Astrocyte of the spinal cord (primary cell): ENCODE measurements around the gene IL11RA.

ENCODE experiments used
- DNase-seq: peaks from one replicate; pipeline ENCODE4 v3.0.0; 2011; ENCODE audit warnings: low read depth, low spot score
- H3K4me3 ChIP-seq: 2 replicates; pipeline ENCODE4 v1.5.1; 2011; ENCODE audit warnings: low read depth, mild to moderate bottlenecking, low read length, moderate library complexity
- in situ Hi-C: cut with HindIII; loops from 2 replicates; pipeline ENCODE4 v1.10.0; 2017; ENCODE audit warnings: low sequenced_read_pairs
- TF ChIP-seq, protein P1 (sequence below): IDR thresholded peaks from 2 replicates; pipeline ENCODE4 v1.5.1; 2012; ENCODE audit warnings: low read depth, mild to moderate bottlenecking, low read length, inconsistent platforms

IL11RA gene

DNA sequence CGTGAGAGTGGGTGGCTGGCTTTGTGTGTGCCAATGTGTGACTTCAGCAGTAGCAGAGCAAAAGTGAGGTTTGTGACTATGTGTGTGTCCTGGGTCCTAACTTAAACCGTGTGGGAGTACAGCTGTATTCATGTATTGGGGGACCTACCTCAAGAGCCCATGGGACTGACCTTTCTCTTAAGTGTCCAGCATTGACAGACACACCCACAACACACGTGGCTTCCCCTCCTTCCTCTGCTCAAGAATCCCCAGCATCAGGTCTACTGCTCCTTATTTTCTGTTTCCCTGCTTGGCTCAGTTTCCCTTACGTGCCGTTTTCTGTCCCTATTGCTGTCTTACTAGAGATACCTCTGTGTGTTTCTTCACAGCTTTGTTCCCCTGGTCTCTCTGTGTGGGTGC, 616 bp downstream of the IL11RA start:
- in situ Hi-C loops: no loop called here
- H3K4me3 ChIP-seq: peak overlapping the region; percentile 35
- no peak for DNase-seq
- TF ChIP-seq, protein P1, sequence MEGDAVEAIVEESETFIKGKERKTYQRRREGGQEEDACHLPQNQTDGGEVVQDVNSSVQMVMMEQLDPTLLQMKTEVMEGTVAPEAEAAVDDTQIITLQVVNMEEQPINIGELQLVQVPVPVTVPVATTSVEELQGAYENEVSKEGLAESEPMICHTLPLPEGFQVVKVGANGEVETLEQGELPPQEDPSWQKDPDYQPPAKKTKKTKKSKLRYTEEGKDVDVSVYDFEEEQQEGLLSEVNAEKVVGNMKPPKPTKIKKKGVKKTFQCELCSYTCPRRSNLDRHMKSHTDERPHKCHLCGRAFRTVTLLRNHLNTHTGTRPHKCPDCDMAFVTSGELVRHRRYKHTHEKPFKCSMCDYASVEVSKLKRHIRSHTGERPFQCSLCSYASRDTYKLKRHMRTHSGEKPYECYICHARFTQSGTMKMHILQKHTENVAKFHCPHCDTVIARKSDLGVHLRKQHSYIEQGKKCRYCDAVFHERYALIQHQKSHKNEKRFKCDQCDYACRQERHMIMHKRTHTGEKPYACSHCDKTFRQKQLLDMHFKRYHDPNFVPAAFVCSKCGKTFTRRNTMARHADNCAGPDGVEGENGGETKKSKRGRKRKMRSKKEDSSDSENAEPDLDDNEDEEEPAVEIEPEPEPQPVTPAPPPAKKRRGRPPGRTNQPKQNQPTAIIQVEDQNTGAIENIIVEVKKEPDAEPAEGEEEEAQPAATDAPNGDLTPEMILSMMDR: no peak

DNA sequence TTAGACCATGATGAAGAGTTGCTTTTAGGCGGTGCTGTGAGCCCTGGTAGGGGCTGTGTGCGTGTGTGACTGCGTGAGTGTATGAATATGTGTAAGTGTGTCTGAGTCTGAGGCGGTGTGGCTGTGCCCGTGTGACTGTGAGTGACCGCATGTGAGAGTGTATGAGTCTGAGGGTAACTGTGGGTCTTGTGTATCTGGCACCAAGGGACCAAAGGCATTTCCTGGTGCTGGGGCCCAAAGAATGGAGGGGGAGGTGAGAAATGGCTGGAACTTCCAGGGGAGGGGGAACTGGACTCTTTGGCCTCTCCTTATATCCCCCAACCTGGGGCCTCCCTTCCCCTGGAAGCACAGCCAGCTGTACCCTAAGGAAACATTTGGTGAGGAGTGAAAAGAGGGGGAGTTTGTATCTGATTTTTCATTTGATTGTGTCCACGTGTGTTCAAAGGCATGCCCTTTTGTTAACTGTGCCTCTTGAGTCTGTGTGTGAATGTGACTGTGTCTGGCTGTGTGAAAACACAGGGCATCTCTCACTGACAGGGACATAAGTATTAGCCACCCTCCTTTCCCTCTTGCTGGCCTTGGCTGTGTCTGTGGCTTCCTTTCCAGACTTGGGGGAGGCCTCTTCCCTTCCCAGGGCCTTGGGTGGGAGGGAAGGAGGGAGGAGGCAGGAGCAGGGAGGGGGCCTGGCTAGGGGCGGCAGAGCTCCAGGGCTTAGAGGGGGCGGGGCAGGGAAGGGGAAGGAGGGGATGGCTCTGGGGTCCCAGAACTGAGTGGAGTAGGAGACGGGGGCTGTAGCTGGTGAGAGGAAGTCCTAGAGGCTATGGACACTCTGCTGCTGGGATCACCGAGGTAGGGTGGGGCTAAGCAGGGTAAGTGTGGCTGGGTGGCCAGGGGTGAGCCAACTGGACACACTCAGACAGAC, 1.4 kb downstream of the IL11RA start:
- H3K4me3 ChIP-seq: no peak overlapping the region
- no peak for DNase-seq
- TF ChIP-seq, protein P1: no peak

DNA sequence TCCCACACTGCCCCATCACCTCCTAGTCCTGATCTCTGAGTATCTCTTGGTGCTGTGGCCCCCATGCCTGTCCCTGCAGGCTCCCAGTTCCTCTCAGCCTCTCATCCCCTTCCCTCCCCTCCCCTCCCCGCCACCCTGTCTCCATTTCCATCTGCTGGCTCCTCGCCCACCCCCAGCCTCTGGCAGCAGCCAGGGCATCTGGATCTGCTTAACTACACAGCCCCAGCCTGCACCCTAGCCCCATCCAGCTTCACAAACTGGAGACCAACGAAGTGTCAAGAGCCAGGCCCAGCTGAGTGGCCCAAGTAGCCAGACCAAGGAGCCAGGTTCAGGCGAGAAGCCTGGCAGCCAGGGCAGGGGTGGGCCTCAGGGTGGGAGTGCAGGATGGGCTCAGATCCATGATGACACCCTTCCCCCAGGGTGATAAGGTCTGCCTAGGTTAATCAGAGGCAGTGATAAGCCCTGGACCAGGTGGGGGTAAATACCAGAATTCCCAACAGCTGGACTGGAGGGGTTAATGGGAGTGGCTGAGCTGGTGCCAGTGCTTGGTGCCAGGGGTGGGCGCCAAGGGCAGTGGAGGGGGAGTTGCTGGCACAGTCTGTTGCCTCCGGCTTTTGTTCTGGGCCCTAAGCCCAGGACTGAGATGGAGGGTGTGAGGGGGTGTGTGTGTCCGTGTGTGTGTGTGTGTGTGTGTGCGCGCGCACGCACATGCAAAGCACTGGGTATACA, 2.5 kb downstream of the IL11RA start:
- in situ Hi-C loops: no loop called here
- no peak overlapping the region for H3K4me3 ChIP-seq
- peak; percentile 57 for DNase-seq
- TF ChIP-seq, protein P1: no peak

More for the DNA sequence above, 1.4 kb downstream of the IL11RA start:
- in situ Hi-C loops: no loop called here

DNA sequence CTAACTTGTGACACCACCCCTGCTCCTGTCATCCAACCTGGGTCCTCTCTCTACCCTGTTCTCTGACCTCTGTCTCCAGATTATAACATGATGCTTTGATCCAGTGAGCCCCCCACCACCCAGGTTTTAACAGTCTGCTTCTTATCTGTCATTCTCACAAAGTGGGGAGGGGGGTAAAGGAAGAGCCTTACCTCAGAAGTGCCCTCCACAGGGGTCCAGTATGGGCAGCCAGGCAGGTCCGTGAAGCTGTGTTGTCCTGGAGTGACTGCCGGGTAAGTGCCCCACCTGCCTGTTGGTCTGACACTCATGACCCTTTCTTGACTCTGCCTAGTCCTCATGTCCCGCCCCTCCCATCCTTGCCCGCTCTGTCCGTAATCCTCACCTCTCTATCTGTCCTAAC, 3.4 kb downstream of the IL11RA start:
- TF ChIP-seq, protein P1: no peak
- H3K4me3 ChIP-seq: no peak overlapping the region
- in situ Hi-C loops: no loop called here
- no peak for DNase-seq

DNA sequence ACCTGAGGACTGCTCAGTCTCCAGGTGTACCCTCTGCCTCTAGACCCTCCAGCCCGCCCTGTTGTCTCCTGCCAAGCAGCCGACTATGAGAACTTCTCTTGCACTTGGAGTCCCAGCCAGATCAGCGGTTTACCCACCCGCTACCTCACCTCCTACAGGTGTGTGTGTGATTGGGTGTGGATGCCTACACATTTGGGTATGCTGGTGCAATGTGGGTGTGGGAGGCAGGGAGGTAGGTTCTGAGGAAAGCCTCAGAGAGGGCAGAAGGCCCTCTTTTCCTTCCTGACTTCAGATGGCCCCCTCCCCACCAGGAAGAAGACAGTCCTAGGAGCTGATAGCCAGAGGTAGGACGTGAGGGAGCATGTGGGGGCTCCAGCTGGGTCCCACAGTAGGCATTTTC, 5.0 kb downstream of the IL11RA start:
- in situ Hi-C loops: no loop called here
- TF ChIP-seq, protein P1: no peak

DNA sequence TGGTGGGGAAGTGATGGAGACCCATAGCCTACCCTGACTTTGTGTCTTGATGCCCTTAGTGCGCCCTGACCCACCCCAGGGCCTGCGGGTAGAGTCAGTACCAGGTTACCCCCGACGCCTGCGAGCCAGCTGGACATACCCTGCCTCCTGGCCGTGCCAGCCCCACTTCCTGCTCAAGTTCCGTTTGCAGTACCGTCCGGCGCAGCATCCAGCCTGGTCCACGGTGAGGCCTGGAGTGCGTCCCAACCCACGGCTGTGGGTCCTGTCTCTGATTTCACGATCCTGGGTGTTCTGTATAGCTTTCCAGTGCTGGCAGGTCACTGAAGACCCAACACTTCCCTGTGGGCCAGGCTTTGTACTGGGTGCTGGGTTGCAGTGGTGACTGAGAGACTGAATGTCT, 6.5 kb downstream of the IL11RA start:
- DNase-seq: no peak
- TF ChIP-seq, protein P1: no peak
- in situ Hi-C loops: no loop called here
- no peak overlapping the region for H3K4me3 ChIP-seq

More for the DNA sequence above, 5.0 kb downstream of the IL11RA start:
- no peak overlapping the region for H3K4me3 ChIP-seq
- no peak for DNase-seq
